Endothelial cell of umbilical vein (primary cell): ENCODE data around the gene TNFRSF1B.
"Not testable (repeated sequence)": the region's sequence is repeated elsewhere in the genome, so short reads cannot be mapped to it uniquely, and the experiment has no call there.

Experiments
- CTCF ChIP-seq, 2 donors: IDR thresholded peaks; 1 replicate in 1 of 2; 2 replicates in 1 of 2; pipeline ENCODE4 v1.5.1; 2011; ENCODE audit warnings: low read length in 2 of 2, mild to moderate bottlenecking in 2 of 2, moderate library complexity in 2 of 2, control low read depth in 1 of 2, inconsistent platforms in 1 of 2, low read depth in 1 of 2; ENCODE audit not compliant: insufficient read depth in 1 of 2; ENCODE audit errors: extremely low read depth in 1 of 2
- EZH2 ChIP-seq: IDR thresholded peaks from 2 replicates; pipeline ENCODE4 v1.6.1; 2012; ENCODE audit warnings: borderline replicate concordance, low read depth, mild to moderate bottlenecking, moderate library complexity, low read length, inconsistent platforms; ENCODE audit not compliant: severe bottlenecking
- FOS ChIP-seq: IDR thresholded peaks from 2 replicates; pipeline ENCODE4 v1.6.1; 2011; ENCODE audit warnings: mild to moderate bottlenecking, low read length, moderate library complexity, borderline replicate concordance; ENCODE audit not compliant: insufficient read depth
- GATA2 ChIP-seq: IDR thresholded peaks from 2 replicates; pipeline ENCODE4 v1.7.0; 2011; ENCODE audit warnings: low read depth, mild to moderate bottlenecking, moderate library complexity, mixed read lengths, low read length; ENCODE audit not compliant: insufficient read length, insufficient read depth
- MAX ChIP-seq: IDR thresholded peaks from 2 replicates; pipeline ENCODE4 v1.6.1; 2011; ENCODE audit not compliant: insufficient read depth, insufficient read length
- POLR2A ChIP-seq: IDR thresholded peaks from 2 replicates; pipeline ENCODE4 v1.6.1; 2012; ENCODE audit warnings: low read depth, mild to moderate bottlenecking, control low read depth, low read length
- POLR2AphosphoS5 ChIP-seq: IDR thresholded peaks from 2 replicates; pipeline ENCODE4 v1.6.1; 2012; ENCODE audit warnings: low read depth, mild to moderate bottlenecking, control low read depth, low read length, moderate library complexity; ENCODE audit not compliant: insufficient read depth

- TF ChIP-seq CTCF (IDR thresholded peaks at IDR 0.05; ENCODE audit: extremely low read depth in 1 of 2, insufficient read depth in 1 of 2, low read depth in 1 of 2, low read length in 2 of 2); POLR2A; FOS; MAX; POLR2AphosphoS5; EZH2; GATA2: not testable (repeated sequence)
Measured at GRCh38 chr1:12222700-12223099, 55.9 kb downstream of the TNFRSF1B start.
